Measurements from ENCODE around the gene PSMB9. TPM values are rescaled to one million over a fixed set of nuclear protein-coding genes. Genes with fewer than 3 reads are reported as not detected.

The PSMB9 gene
- total RNA-seq, 4 donors from 2014 or later: 12.6 to 35.8 (median 19.1) TPM

DNA sequence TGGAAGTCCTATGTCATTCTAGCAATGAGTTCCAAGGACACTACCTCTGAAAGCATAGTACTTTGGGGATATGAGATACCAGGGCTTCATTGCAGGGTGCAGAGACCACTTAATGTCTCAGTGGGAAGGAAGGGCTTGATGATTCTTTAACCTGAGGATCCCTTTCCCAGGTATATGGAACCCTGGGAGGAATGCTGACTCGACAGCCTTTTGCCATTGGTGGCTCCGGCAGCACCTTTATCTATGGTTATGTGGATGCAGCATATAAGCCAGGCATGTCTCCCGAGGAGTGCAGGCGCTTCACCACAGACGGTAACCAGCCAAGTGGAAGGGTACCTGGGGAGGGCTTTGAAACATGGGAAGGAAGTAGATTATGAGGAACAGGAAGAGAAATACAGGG, 4.2 kb downstream of the PSMB9 start:
- no peak for TF ChIP-seq POLR2A (IDR thresholded peaks at IDR 0.05)
- no peak for TF ChIP-seq EP300 (IDR thresholded peaks at IDR 0.05)
- TF ChIP-seq, protein P1, sequence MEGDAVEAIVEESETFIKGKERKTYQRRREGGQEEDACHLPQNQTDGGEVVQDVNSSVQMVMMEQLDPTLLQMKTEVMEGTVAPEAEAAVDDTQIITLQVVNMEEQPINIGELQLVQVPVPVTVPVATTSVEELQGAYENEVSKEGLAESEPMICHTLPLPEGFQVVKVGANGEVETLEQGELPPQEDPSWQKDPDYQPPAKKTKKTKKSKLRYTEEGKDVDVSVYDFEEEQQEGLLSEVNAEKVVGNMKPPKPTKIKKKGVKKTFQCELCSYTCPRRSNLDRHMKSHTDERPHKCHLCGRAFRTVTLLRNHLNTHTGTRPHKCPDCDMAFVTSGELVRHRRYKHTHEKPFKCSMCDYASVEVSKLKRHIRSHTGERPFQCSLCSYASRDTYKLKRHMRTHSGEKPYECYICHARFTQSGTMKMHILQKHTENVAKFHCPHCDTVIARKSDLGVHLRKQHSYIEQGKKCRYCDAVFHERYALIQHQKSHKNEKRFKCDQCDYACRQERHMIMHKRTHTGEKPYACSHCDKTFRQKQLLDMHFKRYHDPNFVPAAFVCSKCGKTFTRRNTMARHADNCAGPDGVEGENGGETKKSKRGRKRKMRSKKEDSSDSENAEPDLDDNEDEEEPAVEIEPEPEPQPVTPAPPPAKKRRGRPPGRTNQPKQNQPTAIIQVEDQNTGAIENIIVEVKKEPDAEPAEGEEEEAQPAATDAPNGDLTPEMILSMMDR (IDR thresholded peaks at IDR 0.05): no peak
- TF ChIP-seq POLR2AphosphoS5 (IDR thresholded peaks at IDR 0.05): no peak
- no peaks in the 10 kb centered on the region for H3K27me3 ChIP-seq
- WGBS: 92% methylated on average over 5 of the region's 5 CpGs
- no peaks in the 10 kb centered on the region for H3K9me3 ChIP-seq
- peaks cover 22% of the 10 kb centered on the region for H3K36me3 ChIP-seq
- no peak overlapping the region for H3K27ac ChIP-seq
- no peak for DNase-seq (ENCODE audit: low spot score in 2 of 2)
- no peak overlapping the region for H3K4me3 ChIP-seq
- H3K4me1 ChIP-seq: peaks cover 26% of the 10 kb centered on the region

DNA sequence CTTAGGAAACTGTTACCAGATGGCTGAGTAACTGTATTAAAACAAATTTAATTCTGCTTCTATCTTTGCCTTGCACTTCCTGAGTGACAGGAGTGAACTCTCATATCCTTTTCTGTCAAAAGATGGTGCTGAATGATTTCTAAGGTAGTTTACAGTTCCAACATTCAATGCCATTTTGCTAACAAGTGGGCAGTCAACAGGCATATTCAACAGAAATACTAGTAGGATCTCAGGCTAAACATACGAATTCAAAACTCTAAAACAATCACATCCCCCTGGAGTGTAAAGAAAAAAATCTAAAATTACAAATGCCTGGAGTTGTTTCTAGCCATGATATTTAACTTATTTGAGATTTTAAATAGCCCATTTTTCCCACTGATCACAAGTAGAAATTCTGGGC, 6.7 kb downstream of the PSMB9 start:
- no peak overlapping the region for H3K27ac ChIP-seq

DNA sequence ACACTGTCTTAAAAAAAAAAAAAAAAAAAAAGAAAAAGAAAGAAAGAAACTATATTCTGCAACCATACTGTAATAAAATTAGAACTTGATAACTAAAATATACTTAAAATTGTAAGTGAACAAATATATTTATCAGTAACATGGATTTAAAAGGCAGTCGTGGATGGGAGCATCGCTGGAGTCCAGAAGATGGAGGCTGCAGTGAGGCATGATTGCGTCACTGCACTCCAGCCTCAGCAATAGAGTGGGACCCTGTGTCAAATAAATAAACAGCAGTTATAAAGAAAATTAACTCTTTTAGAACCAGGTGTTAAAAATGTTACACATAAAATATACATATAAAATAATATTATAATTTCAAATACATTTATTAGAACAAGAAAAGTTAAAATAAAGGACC, 8.7 kb downstream of the PSMB9 start:
- WGBS: 84% methylated on average over 3 of the region's 3 CpGs

More for the DNA sequence above, 6.7 kb downstream of the PSMB9 start:
- Histone ChIP-seq H3K27me3 (no peaks in the 10 kb centered on the region), H3K4me1 (peaks cover 14% of the 10 kb centered on the region), H3K4me3 (no peak overlapping the region), H3K36me3 (peaks cover 22% of the 10 kb centered on the region), H3K9me3 (no peaks in the 10 kb centered on the region)
- no peak for DNase-seq (ENCODE audit: low spot score in 2 of 2)
- no peak for TF ChIP-seq EP300 (IDR thresholded peaks at IDR 0.05)
- TF ChIP-seq POLR2AphosphoS5 (IDR thresholded peaks at IDR 0.05): no peak
- TF ChIP-seq POLR2A (IDR thresholded peaks at IDR 0.05): no peak
- TF ChIP-seq, protein P1 (IDR thresholded peaks at IDR 0.05): no peak
- WGBS: 80% methylated on average over 1 of the region's 1 CpG

DNA sequence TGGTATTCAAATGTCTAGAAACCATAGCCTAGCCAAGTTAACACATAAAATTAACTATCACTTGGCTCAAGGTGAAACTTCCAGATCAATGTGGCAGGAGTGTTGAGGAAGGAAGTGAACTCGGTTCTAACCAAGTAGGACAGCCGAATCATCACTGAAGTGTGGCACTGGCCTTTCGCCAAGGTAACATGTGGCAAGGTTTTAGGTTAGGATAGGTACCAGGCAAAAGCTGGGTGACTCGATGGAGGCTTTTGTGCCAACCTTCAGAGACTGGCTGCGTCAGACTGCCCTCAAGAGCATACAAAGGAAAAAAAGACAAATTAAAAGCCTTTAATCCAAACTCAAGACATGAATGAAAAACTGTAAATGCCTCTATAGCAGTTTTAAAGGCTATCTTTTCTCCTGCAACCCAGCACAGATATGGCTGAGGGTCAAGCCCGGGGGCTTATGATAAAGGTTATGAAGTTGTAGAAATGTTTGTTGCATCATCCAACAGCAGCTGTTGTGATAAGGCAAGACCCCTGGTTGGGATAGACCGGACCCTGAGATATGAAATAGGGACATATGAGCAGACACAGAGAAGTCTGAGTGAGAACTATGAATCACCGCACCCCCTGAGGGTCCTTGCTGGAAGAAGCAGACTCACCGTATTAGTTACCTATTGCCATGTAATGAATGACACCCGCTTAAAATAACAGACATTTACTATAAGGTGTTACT, 11.9 kb downstream of the PSMB9 start:
- Histone ChIP-seq H3K4me3 (no peak overlapping the region), H3K36me3 (no peaks in the 10 kb centered on the region), H3K9me3 (no peaks in the 10 kb centered on the region), H3K27ac (no peak overlapping the region), H3K27me3 (peaks cover 8% of the 10 kb centered on the region), H3K4me1 (peaks cover 8% of the 10 kb centered on the region)
- 64% methylated on average over 10 of the region's 10 CpGs for WGBS
- no peak for DNase-seq (ENCODE audit: low spot score in 2 of 2)
- TF ChIP-seq, protein P1 (IDR thresholded peaks at IDR 0.05): no peak
- TF ChIP-seq POLR2A (IDR thresholded peaks at IDR 0.05) (no peak), POLR2AphosphoS5 (IDR thresholded peaks at IDR 0.05) (no peak), EP300 (IDR thresholded peaks at IDR 0.05) (no peak)

More for the DNA sequence above, 8.7 kb downstream of the PSMB9 start:
- no peak for DNase-seq (ENCODE audit: low spot score in 2 of 2)
- H3K36me3 ChIP-seq: peaks cover 17% of the 10 kb centered on the region
- H3K4me1 ChIP-seq: peaks cover 9% of the 10 kb centered on the region
- no peak overlapping the region for H3K4me3 ChIP-seq
- H3K27ac ChIP-seq: no peak overlapping the region
- TF ChIP-seq POLR2AphosphoS5 (IDR thresholded peaks at IDR 0.05) (no peak), POLR2A (IDR thresholded peaks at IDR 0.05) (no peak), EP300 (IDR thresholded peaks at IDR 0.05) (no peak)
- TF ChIP-seq, protein P1 (IDR thresholded peaks at IDR 0.05): no peak
- no peaks in the 10 kb centered on the region for H3K9me3 ChIP-seq
- no peaks in the 10 kb centered on the region for H3K27me3 ChIP-seq

DNA sequence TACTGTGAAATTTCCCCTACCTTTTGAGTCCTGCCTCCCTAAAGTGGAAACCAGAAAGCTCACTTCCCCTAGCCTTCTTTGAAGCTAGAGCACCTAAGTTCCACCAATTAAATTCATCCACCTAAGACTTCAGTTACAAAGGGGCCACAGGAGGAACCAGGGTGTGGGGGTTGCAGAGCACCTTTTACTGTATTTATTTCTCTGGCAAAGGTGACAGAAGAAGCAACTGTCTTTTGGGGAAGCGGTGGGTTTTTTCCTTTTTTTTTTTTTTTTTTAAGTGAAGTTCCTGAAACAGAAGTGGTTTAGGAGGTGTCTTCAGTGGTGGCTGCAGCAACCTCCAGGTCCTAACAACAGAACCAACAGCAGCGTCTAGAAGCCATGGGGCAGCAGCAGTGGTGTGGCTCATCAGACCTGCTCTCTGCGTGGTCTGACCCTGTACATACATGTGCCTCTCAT, 13.1 kb downstream of the PSMB9 start:
- 71% methylated on average over 3 of the region's 3 CpGs for WGBS
- Histone ChIP-seq H3K9me3 (no peaks in the 10 kb centered on the region), H3K4me3 (no peak overlapping the region), H3K27ac (no peak overlapping the region), H3K4me1 (peaks cover under 1% of the 10 kb centered on the region), H3K27me3 (peaks cover 8% of the 10 kb centered on the region), H3K36me3 (no peaks in the 10 kb centered on the region)
- no peak for DNase-seq (ENCODE audit: low spot score in 2 of 2)
- TF ChIP-seq POLR2A (IDR thresholded peaks at IDR 0.05): no peak
- TF ChIP-seq EP300 (IDR thresholded peaks at IDR 0.05): no peak
- no peak for TF ChIP-seq POLR2AphosphoS5 (IDR thresholded peaks at IDR 0.05)
- TF ChIP-seq, protein P1 (IDR thresholded peaks at IDR 0.05): no peak
